ENCODE results near the gene ADAM12. TPM values are rescaled to one million over a fixed set of nuclear protein-coding genes. Genes with fewer than 3 reads are reported as not detected.
A peak's percentile ranks its signal among the peaks of the same experiment; 100 is the strongest.

Gene ADAM12
- total RNA-seq, 1 experiment from 2014 or later: 0.24 TPM

DNA sequence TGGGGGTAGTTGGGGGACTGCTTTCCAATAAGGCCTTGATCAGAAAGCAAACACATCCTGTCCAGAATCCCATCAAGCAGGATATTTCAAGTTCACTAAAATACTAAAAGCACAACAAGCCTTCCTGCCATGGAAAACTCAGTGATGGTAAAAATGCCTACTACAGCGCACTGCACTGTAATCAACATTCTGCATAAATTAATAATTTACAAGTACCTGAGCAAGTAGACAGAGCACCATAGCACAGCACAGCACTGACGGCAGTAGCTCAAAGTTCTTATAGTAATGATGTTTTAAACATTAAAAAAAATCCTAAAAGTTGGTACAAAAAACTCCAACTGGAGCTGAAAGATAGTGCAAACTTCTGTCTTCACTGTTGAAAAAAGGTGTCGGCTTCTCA is 371.4 kb downstream of the ADAM12 start:
- Histone ChIP-seq H3K4ac (ENCODE audit: low read depth, low read length) (no peak overlapping the region), H3T11ph (ENCODE audit: low read length) (no peak overlapping the region), H4K5ac (ENCODE audit: insufficient read length, low read depth, low read length) (no peak overlapping the region), H3K14ac (ENCODE audit: insufficient read depth, low read length) (no peak overlapping the region), H2BK15ac (ENCODE audit: low read depth, low read length) (no peak overlapping the region), H3K79me2 (ENCODE audit: insufficient read depth, low read length) (no peaks in the 10 kb centered on the region), H3K23me2 (ENCODE audit: insufficient read length, low read depth, low read length, poor library complexity, severe bottlenecking) (no peaks in the 10 kb centered on the region), H2BK5ac (ENCODE audit: insufficient read length, low read length) (no peak overlapping the region), H4K20me1 (ENCODE audit: control insufficient read depth, insufficient read depth, insufficient read length) (no peaks in the 10 kb centered on the region), H3K9me3 (ENCODE audit: control insufficient read depth, low read depth, low read length) (no peaks in the 10 kb centered on the region), H2AK5ac (ENCODE audit: insufficient read length, low read length) (no peak overlapping the region), H3K27me3 (ENCODE audit: insufficient read depth, low read length) (no peaks in the 10 kb centered on the region; the same call in 1 of the 2 replicates), H3K4me1 (ENCODE audit: insufficient read depth, low read length) (no peaks in the 10 kb centered on the region), H3K79me1 (ENCODE audit: insufficient read depth, low read depth, low read length, poor library complexity, severe bottlenecking) (no peaks in the 10 kb centered on the region), H3K23ac (ENCODE audit: insufficient read length, low read depth, low read length) (no peak overlapping the region), H3K56ac (ENCODE audit: insufficient read length, low read depth, low read length) (no peak overlapping the region), H2BK20ac (ENCODE audit: low read depth, low read length, poor library complexity, severe bottlenecking) (no peak overlapping the region), H3K27ac (ENCODE audit: insufficient read length, low read depth, low read length) (no peak overlapping the region), H3K4me2 (ENCODE audit: insufficient read depth, insufficient read length, low read length) (no peak overlapping the region), H4K91ac (ENCODE audit: insufficient read length, low read depth, low read length) (no peak overlapping the region), H4K8ac (replicated peaks; ENCODE audit: insufficient read length, low read depth, low read length) (no peak overlapping the region), H2BK120ac (ENCODE audit: low read depth, low read length, poor library complexity, severe bottlenecking) (no peak overlapping the region), H2BK12ac (ENCODE audit: insufficient read length, low read depth, low read length) (no peak overlapping the region), H3K9ac (ENCODE audit: extremely low read depth, insufficient read length, low read length) (no peak overlapping the region), H2AFZ (ENCODE audit: low read length) (no peak overlapping the region), H3K18ac (ENCODE audit: insufficient read length, low read depth, low read length) (no peak overlapping the region)
- Mint-ChIP-seq H3K36me3 (ENCODE audit: insufficient read depth in 1 of 3, low read depth in 3 of 3) (no peaks in the 10 kb centered on the region; a peak in 1 of 7 replicates), H3K4me3 (no peak overlapping the region), H3K4me1 (peaks cover 8% of the 10 kb centered on the region in 2 experiments), H3K9me3 (0 out of 5 replicates have a peak, but pooled peaks cover 0 to 1% of the 10 kb centered on the region in 2 experiments), H3K27me3 (ENCODE audit: low read depth) (no peaks in the 10 kb centered on the region), H3K27ac (peak overlapping the region in 1 of 3 experiments; percentile 5; a peak in 1 of 7 replicates)
- no peak for DNase-seq
- TF ChIP-seq, protein P1, sequence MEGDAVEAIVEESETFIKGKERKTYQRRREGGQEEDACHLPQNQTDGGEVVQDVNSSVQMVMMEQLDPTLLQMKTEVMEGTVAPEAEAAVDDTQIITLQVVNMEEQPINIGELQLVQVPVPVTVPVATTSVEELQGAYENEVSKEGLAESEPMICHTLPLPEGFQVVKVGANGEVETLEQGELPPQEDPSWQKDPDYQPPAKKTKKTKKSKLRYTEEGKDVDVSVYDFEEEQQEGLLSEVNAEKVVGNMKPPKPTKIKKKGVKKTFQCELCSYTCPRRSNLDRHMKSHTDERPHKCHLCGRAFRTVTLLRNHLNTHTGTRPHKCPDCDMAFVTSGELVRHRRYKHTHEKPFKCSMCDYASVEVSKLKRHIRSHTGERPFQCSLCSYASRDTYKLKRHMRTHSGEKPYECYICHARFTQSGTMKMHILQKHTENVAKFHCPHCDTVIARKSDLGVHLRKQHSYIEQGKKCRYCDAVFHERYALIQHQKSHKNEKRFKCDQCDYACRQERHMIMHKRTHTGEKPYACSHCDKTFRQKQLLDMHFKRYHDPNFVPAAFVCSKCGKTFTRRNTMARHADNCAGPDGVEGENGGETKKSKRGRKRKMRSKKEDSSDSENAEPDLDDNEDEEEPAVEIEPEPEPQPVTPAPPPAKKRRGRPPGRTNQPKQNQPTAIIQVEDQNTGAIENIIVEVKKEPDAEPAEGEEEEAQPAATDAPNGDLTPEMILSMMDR (conservative IDR thresholded peaks at IDR 0.05): no peak
- WGBS (ENCODE audit: extremely low coverage, insufficient read length, low lambda C conversion rate): no CpG with 5 or more reads among the region's 3 CpGs

All from H9 (cell line).